Measurements from ENCODE around the gene EGLN3.

EGLN3 gene

DNA sequence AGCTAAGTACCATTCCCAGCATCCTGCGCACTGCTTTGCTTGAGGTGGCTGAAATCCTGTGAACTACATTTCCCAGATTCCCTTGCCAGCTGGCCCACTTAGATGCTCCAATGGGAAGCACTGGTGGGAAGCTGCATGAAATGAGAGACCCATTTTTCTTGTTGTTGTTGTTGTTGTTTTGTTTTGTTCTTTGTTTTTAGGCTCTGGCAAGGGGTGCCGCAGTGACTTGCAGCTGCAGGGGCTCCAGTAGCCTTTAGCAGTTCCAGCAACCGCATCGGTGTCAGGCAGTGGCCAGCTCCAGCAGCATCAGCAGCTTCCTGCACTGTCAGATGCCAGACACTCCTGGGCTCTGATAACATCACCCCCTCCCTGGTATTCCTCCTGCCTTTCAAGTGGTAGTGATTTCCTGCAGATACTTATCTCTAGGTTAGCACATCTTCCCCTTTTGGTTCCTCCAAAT is 8.8 kb upstream of the EGLN3 start:
- DNase-seq, result no peak

- no peak for DNase-seq
These were observed 7.8 kb upstream of the EGLN3 start for GRCh38 chr14:33958605-33959226.

DNA sequence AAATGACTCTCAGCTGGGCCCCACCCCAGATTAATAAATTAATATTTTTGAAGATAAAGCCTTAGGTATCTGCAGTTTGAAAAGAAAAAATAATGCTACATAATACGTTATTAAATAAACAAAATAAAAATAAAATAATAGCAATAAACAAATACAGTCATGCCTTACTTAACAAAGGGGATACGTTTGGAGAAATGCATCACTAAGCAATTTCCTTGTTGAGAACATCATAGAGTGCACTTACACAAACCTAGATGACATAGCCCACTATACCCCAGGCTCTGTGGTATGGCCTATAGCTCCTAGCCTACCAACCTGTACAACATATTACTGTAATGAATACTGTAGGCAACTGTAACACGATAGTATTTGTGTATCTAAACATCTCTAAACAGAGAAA is 7.1 kb upstream of the EGLN3 start:
- no peak for DNase-seq

DNA sequence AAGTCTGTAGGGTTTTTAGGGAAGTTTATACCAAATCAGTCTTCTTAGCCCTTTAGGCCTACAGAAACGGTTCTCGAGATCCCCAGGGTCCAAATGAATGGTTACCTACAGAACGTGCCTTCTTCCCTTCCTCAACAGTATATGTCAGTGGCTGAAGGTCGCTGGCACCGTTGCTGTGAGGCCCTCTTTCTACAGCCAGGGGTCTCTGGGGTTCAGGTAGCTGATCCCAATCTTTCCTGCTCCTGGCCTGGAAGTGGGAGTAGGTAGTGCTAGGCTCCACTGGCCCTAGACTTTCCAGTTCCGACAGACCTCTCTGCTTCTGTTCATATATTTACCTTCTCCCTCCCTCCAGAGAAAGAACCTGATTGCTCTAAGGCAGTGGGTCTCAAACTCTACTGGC is 6.4 kb upstream of the EGLN3 start:
- DNase-seq, result no peak

- DNase-seq, result no peak
These were observed 5.8 kb upstream of the EGLN3 start for GRCh38 chr14:33956640-33957039.

DNA sequence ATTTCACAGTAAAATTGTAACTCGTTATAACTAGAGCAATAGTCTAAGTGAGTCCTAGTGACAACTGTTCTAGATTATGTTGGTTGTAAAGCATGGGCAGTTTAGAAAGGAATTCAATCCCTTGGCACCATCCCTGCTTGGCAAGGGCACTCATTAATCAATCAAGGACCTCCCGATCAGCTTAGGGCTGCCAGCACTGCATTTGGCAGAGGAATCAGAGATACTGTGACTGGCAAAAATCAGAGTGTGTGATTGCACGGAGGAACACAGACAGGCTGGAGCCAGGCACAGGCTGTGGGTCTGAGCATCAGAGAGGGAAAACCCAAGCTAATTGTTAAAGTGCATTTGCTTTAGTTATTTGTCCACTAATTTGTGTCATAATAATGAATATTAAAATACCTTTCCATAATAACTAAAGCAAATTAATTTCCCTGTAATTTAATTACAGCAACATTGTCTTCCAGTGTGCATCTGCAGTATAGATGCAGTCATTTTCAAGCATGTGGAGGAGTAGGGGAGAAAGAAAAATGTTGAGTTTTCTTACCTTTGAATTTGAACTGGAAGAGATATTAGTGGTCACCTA is 3.2 kb upstream of the EGLN3 start:
- DNase-seq, result no peak

- no peak for DNase-seq
These were observed 1.7 kb upstream of the EGLN3 start for GRCh38 chr14:33952541-33952940.

DNA sequence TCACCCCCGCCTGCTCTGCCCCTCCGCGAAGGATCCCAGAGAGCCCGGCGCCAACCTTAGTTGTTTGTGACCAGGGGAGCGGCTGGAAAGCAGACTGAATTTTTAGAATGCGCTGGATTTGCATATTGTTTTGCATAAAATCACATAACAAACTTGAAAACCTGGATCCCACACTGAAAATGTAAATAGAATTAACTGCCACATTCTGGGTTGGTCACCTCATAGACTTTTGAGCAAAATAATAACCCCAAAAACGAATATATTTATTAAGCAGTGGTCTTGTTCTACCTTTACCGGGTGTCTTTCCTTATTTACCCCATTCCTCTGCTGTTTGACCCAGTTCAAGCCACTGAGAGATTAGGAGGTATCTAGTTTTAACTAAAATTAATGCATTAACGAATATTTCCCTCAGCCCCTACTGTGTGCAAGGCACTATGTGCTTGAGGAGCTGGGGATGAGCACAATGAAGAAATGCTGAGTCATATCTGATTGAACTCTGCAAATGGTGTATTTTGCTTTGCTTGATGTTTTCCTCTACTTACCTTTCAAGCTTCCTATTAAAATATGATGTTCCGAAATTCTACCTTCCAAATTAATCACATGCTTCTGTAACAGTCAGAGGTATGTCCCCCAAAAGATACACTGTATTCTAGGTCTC is 438 bp upstream of the EGLN3 start:
- DNase-seq, result no peak

DNA sequence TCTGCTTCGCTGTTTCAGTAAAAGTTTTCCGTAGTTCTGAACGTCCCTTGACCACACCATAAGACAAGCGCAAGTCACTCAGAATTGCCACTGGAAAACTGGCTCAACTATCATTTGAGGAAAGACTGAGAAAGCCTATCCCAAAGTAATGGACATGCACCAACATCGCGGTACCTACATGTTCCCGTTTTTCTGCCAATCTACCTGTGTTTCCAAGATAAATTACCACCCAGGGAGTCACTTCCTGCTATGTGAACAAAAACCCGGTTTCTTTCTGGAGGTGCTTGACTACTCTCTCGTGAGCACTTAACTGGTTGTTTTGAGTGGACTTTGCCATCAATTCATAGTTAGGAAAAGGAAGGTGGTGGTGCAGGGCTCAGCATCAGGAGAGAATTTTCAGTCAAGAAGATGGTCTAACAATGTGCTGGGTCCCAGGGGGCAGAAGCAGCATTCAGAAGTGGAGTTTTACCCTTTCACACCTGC is 1.4 kb downstream of the EGLN3 start:
- no peak for DNase-seq

GRCh38 chr14:33948869-33949408 is 1.9 kb downstream of the EGLN3 start:
- DNase-seq, result no peak

- DNase-seq, result no peak
These were observed 2.6 kb downstream of the EGLN3 start for GRCh38 chr14:33948145-33948868.

DNA sequence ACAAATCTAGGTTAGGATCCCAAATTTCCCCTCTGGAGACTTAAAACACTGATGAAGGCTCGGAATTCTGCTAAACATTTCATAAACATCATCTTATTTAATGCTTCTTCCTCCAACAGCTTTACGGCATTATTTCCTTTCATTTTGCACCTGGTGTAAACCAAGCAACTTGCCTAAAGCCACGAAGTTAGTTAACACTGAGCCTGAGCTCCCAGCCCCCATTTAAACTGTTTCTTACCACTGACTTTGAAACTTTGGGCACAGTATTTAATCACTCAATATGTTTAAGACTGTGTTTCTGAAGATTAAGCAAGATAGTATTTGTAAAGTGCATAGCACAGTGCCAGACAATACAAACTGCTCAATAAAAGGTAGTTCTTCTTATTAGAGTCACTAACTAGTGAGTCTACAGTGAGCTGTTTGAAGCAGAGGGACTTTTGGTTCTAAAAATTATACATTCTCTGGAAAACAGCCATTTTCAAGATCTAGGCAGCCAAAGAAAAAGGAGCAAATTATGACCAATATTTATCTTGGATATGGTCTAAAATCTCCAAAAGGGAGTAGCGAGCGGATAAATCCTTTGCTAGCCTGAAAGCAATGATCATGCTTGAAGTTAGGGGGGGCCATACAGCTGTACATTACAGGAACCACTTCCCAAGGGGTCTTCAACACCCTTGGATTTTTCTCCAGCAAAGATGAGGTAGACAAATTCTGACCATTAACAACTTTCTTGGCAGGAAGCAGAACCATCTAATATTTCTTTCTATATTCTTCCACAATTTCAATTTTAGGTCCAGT is 4.0 kb downstream of the EGLN3 start:
- no peak for DNase-seq

DNA sequence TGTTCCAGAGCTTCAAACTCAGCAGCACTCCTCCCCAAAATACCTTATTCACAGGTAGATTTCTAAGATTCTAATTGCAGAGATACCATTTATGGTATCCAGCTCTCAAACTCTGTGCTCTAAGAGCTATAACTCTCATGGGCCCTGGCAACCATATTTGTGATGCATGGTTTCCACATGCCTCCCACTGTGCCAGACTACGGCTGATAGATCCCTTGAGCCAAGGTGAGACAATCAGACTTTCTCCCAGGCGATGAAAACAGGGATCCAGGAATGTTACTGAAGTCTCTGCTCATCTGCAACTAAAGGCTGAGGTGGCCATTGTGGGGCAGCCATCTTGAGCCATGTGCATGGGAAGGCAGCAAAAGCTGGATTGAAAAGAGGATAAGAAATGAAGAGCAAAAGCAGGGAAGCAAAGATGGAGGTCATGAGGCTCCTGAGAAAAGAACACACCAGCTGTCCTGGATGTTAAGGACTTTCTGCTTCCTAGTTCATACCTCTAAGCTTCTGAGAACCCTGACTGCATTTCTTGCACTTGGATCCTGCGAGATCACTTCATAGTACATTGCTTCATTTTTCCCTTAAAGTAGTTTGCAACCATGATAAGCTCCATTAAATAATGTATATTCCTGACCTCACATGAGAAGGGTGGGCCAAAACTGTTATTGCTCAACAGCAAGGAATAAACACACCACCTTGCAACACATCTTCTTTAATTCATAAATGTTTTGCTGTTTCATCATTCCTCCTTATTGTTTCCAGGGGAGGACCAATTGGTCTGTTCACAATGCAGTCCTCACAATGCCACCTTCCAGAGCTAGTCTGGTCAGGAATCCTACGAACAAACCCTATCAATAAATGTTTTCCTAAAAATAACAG is 5.4 kb downstream of the EGLN3 start:
- no peak for DNase-seq

DNA sequence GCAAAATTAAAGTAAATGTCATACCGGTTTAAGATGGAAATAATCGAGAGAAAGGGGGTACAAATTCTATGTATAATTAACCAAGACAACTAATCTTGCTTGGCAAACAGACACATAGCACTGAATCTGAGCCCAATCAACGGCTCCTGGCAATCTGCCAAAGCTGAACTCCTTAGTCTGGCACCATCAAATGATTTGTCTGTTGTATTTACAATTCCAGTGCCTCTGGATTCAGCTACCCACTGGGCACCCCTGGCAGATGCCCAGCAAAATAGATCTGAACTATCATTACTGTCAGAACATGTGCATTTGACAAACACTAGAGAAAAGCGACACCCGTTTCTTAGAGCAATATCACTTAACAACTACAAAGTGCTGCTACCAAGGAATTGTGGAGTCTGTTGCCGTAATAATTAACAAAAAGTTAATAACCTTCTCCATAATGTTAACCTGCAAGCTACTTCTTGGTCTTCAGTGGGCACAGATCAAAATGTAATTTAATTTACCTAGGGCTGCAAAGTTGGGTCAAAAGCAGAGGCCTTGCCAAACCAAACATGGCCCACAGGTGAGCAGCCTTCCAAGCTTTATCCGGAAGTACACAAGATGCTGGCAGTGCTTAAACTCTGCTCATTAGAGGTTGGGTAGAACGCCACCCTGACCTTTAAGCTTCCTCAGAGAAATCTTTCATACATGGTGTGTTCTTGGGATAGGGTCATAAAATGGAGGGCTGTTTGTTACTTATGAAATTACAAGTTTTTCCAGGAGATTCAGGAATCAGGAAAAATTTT is 7.6 kb downstream of the EGLN3 start:
- no peak for DNase-seq

GRCh38 chr14:33941718-33942117 is 9.2 kb downstream of the EGLN3 start:
- no peak for DNase-seq

DNA sequence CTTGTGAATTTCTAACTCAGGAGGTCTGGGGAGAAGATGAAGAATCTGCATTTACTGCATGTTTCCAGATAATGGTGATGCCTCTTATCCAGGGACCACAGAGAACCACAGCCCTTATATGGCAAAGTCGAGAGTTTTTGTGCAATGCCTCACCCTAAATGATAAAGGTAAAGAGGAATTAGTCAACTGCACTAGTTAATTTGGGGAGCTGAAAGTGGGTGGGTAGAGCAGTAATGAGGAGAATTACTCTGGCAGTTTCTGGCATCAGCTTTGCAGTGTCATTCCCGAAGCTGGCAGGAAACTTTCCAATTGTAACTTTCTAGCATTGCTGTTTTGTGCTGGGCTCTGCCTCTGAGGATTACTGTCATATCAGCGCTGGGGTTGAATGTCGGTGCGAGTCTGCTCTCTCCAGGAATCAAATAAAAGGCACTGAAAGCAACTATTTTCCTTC is 10.3 kb downstream of the EGLN3 start:
- no peak for DNase-seq

GRCh38 chr14:33938131-33938949 is 12.5 kb downstream of the EGLN3 start:
- DNase-seq, result no peak

- DNase-seq, result no peak
These were observed 14.5 kb downstream of the EGLN3 start for GRCh38 chr14:33936391-33936790.

DNA sequence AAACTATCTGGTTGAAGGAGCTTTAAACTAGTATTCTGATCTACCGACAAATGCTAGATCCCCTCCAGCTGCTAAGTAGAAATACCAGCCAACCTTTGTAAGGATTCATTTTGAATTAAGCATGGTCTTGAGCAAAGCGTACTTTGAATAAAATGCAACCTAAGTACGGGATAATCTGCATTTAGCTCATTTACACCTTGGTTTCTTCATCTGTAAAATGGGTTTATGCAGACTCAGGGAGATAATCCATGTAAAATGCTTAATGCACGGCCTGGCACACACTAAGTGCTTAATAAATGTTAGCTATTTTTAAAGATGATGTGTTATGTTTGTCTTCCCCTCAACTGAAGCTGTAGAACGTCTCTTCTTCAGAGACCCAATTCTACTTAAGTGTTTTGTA is 15.9 kb downstream of the EGLN3 start:
- no peak for DNase-seq

All from activated gamma-delta T cell treated with Interleukin-2 at 50 U/mL for 16 hours (primary cell).